PC-9 (cell line): Measurements from ENCODE around the gene SPRY2. TPM values are rescaled to one million over a fixed set of nuclear protein-coding genes. Genes with fewer than 3 reads are reported as not detected.

Experiments used
- BruUV-seq: library from RNA; stranded (reverse); fragments of 400-500 nt; replicated peaks from 2 replicates; lab custom pipeline; 2021; lab: Mats Ljungman, UMichigan
- CTCF ChIA-PET: fragments of 300-600 bp; sonication (Branson Sonifier 250); formaldehyde crosslinking; loops from one replicate; lab custom pipeline; 2022; ENCODE audit warnings: antibody characterized with exemption; lab: Charles Lee
- POLR2A ChIA-PET: fragments of 300-600 bp; sonication (Branson Sonifier 250); formaldehyde crosslinking; loops from one replicate; lab custom pipeline; 2022; ENCODE audit warnings: antibody characterized with exemption; ENCODE audit not compliant: unreplicated experiment; lab: Charles Lee
- DNase-seq, 2 experiments: peaks; one replicate each; pipeline versions ENCODE4 v3.0.0 to v3.0.0-alpha.2; 2015 to 2022; ENCODE audit warnings: mixed read lengths in 1 of 2
- H2AFZ ChIP-seq: fragments of 200-600 bp; sonication (generic); 2 replicates; pipeline ENCODE4 v1.8.1; 2017; ENCODE audit warnings: antibody characterized with exemption
- H3F3A ChIP-seq: fragments of 200-600 bp; sonication (generic); 2 replicates; pipeline ENCODE4 v1.8.1; 2017; ENCODE audit warnings: antibody characterized with exemption, mild to moderate bottlenecking, low read depth; ENCODE audit not compliant: insufficient read depth
- H3K27ac ChIP-seq: fragments of 200-600 bp; sonication (generic); 2 replicates; pipeline ENCODE4 v1.6.1; 2016; ENCODE audit warnings: mixed run types
- H3K27me3 ChIP-seq: fragments of 200-600 bp; sonication (generic); 2 replicates; pipeline ENCODE4 v1.6.1; 2016; ENCODE audit warnings: low read depth, mixed run types; ENCODE audit not compliant: insufficient read depth
- H3K36me3 ChIP-seq: fragments of 200-600 bp; sonication (generic); 2 replicates; pipeline ENCODE4 v1.6.1; 2016; ENCODE audit warnings: low read depth, mixed run types
- H3K4me1 ChIP-seq: fragments of 200-600 bp; sonication (generic); replicated peaks from 2 replicates; pipeline ENCODE4 v1.6.1; 2016; ENCODE audit warnings: mixed run types; ENCODE audit not compliant: insufficient read depth
- H3K4me2 ChIP-seq: fragments of 200-600 bp; sonication (generic); 2 replicates; pipeline ENCODE4 v1.6.1; 2017; ENCODE audit warnings: mixed run types
- H3K4me3 ChIP-seq: fragments of 200-600 bp; sonication (generic); 2 replicates; pipeline ENCODE4 v1.6.1; 2016; ENCODE audit warnings: mixed run types
- H3K79me2 ChIP-seq: fragments of 200-600 bp; sonication (generic); 2 replicates; pipeline ENCODE4 v1.6.1; 2017; ENCODE audit warnings: low read depth, mixed run types
- H3K9me2 ChIP-seq: fragments of 200-600 bp; sonication (generic); 2 replicates; pipeline ENCODE4 v1.8.1; 2017; ENCODE audit warnings: mild to moderate bottlenecking; ENCODE audit not compliant: insufficient read depth
- H3K9me3 ChIP-seq: fragments of 200-600 bp; sonication (generic); 2 replicates; pipeline ENCODE4 v1.8.1; 2016; ENCODE audit warnings: low read depth; ENCODE audit not compliant: insufficient read depth
- H4K20me1 ChIP-seq: fragments of 200-600 bp; sonication (generic); 2 replicates; pipeline ENCODE4 v1.8.1; 2017; ENCODE audit not compliant: insufficient read depth
- EZH2 ChIP-seq: fragments of 200-600 bp; sonication (generic); IDR thresholded peaks from 2 replicates; pipeline ENCODE4 v1.8.0; 2017; ENCODE audit warnings: antibody characterized with exemption, low read depth
- intact Hi-C: fragments of 100-400 bp; cut with micrococcal nuclease; formaldehyde crosslinking; loops from one replicate; pipeline ENCODE4 v1.10.0; 2022; ENCODE audit not compliant: unreplicated experiment
- total RNA-seq: library from RNA; stranded (reverse); gene quantifications from 2 replicates; pipeline ENCODE4 v1.2.3, GENCODE V29; 2021
- TF ChIP-seq, protein P1 (sequence below): fragments of 200-600 bp; sonication (generic); conservative IDR thresholded peaks from 2 replicates; pipeline ENCODE4 v1.6.1; 2017; ENCODE audit warnings: mixed run types, antibody characterized with exemption, mild to moderate bottlenecking, moderate library complexity

SPRY2 gene
- total RNA-seq, 1 experiment from 2014 or later: 13.4 TPM

DNA sequence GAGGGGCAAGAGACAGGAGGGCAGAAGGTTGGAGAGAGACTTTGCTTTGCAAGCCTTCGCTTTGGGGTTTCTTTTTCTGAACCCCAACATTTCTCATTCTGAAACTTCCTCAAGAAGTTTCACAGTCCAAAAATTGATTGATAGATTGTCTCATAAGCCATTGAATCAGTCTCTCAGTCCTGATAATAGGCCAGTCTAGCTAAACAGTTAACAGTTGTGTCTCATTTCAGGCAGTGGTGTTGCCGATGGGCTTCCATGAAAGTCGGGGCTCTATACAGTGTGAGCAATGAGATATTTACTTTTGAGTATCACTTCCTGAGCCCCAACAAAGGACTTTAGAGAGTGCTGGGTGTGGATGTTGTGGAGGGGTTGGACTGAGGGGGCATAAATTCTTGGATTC lies 26.5 kb upstream of the SPRY2 start:
- no peaks in the 10 kb centered on the region for H4K20me1 ChIP-seq
- intact Hi-C loops: no loop called here
- H3K36me3 ChIP-seq: no peaks in the 10 kb centered on the region
- TF ChIP-seq, protein P1, sequence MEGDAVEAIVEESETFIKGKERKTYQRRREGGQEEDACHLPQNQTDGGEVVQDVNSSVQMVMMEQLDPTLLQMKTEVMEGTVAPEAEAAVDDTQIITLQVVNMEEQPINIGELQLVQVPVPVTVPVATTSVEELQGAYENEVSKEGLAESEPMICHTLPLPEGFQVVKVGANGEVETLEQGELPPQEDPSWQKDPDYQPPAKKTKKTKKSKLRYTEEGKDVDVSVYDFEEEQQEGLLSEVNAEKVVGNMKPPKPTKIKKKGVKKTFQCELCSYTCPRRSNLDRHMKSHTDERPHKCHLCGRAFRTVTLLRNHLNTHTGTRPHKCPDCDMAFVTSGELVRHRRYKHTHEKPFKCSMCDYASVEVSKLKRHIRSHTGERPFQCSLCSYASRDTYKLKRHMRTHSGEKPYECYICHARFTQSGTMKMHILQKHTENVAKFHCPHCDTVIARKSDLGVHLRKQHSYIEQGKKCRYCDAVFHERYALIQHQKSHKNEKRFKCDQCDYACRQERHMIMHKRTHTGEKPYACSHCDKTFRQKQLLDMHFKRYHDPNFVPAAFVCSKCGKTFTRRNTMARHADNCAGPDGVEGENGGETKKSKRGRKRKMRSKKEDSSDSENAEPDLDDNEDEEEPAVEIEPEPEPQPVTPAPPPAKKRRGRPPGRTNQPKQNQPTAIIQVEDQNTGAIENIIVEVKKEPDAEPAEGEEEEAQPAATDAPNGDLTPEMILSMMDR: no peak
- no peak for TF ChIP-seq EZH2
- H3K4me3 ChIP-seq: no peak overlapping the region
- no peak overlapping the region for H3K4me2 ChIP-seq
- no peaks in the 10 kb centered on the region for H3K9me3 ChIP-seq
- H3K27me3 ChIP-seq: no peaks in the 10 kb centered on the region
- no peaks in the 10 kb centered on the region for H3K79me2 ChIP-seq
- no peak for DNase-seq
- ChIA-PET CTCF (no interaction called here), POLR2A (no interaction called here)
- BruUV-seq: no TSS peak
- no peaks in the 10 kb centered on the region for H3F3A ChIP-seq
- no peaks in the 10 kb centered on the region for H3K4me1 ChIP-seq
- no peaks in the 10 kb centered on the region for H3K9me2 ChIP-seq
- H3K27ac ChIP-seq: no peak overlapping the region
- H2AFZ ChIP-seq: no peak overlapping the region

DNA sequence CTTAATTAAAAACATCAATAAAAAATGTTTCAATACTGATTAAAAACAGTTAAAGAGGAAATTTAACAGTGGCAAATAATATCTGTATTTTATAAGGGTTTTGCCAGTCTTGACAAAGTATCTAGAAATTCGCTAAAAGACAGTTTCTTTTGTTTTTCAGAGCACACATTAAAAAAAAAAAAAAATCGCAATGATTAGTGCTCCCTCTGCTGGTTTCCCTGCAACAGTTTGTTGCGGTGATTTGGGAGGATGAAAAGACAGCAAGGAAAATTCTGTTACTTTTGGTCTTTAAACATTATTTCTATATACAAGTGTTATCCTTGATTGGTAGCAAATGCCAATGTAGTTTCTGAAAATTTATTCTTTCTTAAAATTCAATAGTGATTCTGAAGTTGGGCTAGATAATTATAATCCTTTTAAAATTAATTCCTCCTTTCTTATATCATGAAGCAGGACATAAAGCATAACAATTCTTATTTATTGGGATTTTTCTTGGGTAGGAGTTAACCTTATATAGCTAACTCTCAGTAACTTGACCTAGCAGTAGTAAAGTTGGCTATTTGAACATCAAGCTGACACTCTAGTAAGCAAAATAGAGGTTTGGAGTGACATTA lies 23.1 kb upstream of the SPRY2 start:
- Histone ChIP-seq H3K79me2 (no peaks in the 10 kb centered on the region), H4K20me1 (no peaks in the 10 kb centered on the region), H3K27ac (no peak overlapping the region), H3K9me3 (no peaks in the 10 kb centered on the region), H2AFZ (no peak overlapping the region), H3F3A (no peaks in the 10 kb centered on the region), H3K4me2 (peak overlapping the region; percentile 70), H3K4me3 (peak overlapping the region; percentile 16; the same call in 1 of the 2 replicates), H3K9me2 (no peaks in the 10 kb centered on the region), H3K36me3 (no peaks in the 10 kb centered on the region), H3K4me1 (no peaks in the 10 kb centered on the region), H3K27me3 (no peaks in the 10 kb centered on the region)
- intact Hi-C loops: loop anchor here (1.0 to 5.0 kb wide), 3 partner anchors 587 to 732 kb away; no protein-coding TSS in a partner anchor
- ChIA-PET CTCF (no interaction called here), POLR2A (no interaction called here)
- DNase-seq: no peak
- BruUV-seq: no TSS peak
- TF ChIP-seq, protein P1: peak; percentile 79
- TF ChIP-seq EZH2: no peak

DNA sequence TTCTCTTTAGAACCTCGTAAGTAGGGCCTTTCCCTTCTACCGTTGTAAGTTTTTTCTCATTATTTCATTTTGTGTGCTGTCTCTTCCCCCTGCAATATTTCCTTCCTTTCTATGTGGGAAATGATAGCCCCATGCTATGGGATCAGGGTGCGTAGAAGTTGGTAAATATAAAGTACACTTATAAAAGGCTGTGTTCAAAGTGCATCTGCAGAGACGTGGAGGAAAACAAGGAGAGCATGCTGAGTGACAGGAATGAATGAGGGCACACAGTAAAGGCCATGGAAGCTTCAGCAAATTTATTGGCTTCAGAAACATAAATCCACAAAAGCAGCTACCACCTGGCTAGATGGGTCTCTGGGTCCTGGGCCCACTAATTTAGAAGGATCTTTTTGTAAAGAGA lies 21.6 kb upstream of the SPRY2 start:
- H3K9me3 ChIP-seq: no peaks in the 10 kb centered on the region
- intact Hi-C loops: loop anchor here (5.0 kb wide), 1 partner anchor 730 kb away; no protein-coding TSS in a partner anchor
- no peak overlapping the region for H3K27ac ChIP-seq
- H3F3A ChIP-seq: no peaks in the 10 kb centered on the region
- no peaks in the 10 kb centered on the region for H3K27me3 ChIP-seq
- H3K79me2 ChIP-seq: no peaks in the 10 kb centered on the region
- no peaks in the 10 kb centered on the region for H3K4me1 ChIP-seq
- no TSS peak for BruUV-seq
- ChIA-PET CTCF (no interaction called here), POLR2A (no interaction called here)
- TF ChIP-seq, protein P1: no peak
- TF ChIP-seq EZH2: no peak
- H3K4me2 ChIP-seq: no peak overlapping the region
- H4K20me1 ChIP-seq: no peaks in the 10 kb centered on the region
- DNase-seq: no peak
- H2AFZ ChIP-seq: no peak overlapping the region
- no peaks in the 10 kb centered on the region for H3K36me3 ChIP-seq
- no peak overlapping the region for H3K4me3 ChIP-seq
- H3K9me2 ChIP-seq: no peaks in the 10 kb centered on the region
